ENCODE data around the gene DGUOK.

DNA sequence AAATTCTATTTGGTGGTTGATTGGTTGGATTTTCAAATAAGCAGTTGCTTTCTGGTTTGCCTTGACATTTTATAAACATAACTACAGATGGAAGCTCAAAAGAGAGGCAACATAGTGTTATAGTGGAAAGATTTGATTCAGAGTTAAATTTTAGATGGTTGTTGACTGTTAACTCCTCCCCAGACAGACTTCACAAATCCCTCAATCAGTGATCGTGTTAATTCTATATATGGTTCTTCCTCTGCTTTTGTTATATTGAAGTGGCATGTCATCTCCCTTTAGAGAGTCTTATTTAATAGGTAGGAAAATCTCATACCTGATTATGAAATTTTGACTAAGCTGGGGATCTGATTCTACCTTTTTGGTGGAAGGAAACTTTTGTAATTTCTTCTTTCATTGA, 19.5 kb downstream of the DGUOK start:
- TF ChIP-seq, protein P1, sequence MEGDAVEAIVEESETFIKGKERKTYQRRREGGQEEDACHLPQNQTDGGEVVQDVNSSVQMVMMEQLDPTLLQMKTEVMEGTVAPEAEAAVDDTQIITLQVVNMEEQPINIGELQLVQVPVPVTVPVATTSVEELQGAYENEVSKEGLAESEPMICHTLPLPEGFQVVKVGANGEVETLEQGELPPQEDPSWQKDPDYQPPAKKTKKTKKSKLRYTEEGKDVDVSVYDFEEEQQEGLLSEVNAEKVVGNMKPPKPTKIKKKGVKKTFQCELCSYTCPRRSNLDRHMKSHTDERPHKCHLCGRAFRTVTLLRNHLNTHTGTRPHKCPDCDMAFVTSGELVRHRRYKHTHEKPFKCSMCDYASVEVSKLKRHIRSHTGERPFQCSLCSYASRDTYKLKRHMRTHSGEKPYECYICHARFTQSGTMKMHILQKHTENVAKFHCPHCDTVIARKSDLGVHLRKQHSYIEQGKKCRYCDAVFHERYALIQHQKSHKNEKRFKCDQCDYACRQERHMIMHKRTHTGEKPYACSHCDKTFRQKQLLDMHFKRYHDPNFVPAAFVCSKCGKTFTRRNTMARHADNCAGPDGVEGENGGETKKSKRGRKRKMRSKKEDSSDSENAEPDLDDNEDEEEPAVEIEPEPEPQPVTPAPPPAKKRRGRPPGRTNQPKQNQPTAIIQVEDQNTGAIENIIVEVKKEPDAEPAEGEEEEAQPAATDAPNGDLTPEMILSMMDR (IDR thresholded peaks at IDR 0.05 in 4 of 5, conservative IDR thresholded peaks at IDR 0.05 in 1 of 5), result no peak
- TF ChIP-seq POLR2A (IDR thresholded peaks at IDR 0.05), result no peak
